SJCRH30 (cell line): ENCODE measurements around the gene GLIS2. TPM values are rescaled to one million over a fixed set of nuclear protein-coding genes. Genes with fewer than 3 reads are reported as not detected.

Experiments
- DNase-seq, 2 experiments: peaks; one replicate each; pipeline ENCODE4 v3.0.0-alpha.2; 2015 to 2020
- H3K27ac ChIP-seq: fragments of 250-450 bp; sonication (Bioruptor Pico); 2 replicates; pipeline ENCODE4 v1.5.1; 2020; ENCODE audit warnings: mild to moderate bottlenecking, moderate library complexity
- H3K27me3 ChIP-seq: fragments of 250-450 bp; sonication (Bioruptor Pico); 2 replicates; pipeline ENCODE4 v1.5.1; 2020; ENCODE audit warnings: mild to moderate bottlenecking, moderate library complexity
- H3K36me3 ChIP-seq: fragments of 250-450 bp; sonication (Bioruptor Pico); 2 replicates; pipeline ENCODE4 v1.5.1; 2020; ENCODE audit warnings: mild to moderate bottlenecking, moderate library complexity
- H3K4me1 ChIP-seq: fragments of 250-450 bp; sonication (Bioruptor Pico); 2 replicates; pipeline ENCODE4 v1.5.1; 2020; ENCODE audit warnings: mild to moderate bottlenecking, moderate library complexity
- H3K4me3 ChIP-seq: fragments of 250-450 bp; sonication (Bioruptor Pico); 2 replicates; pipeline ENCODE4 v1.5.1; 2020; ENCODE audit warnings: mild to moderate bottlenecking, moderate library complexity
- H3K9me3 ChIP-seq: fragments of 250-450 bp; sonication (Bioruptor Pico); replicated peaks from 2 replicates; pipeline ENCODE4 v1.5.1; 2020; ENCODE audit warnings: mild to moderate bottlenecking, moderate library complexity
- total RNA-seq: library from RNA; depleted of rRNA; stranded (reverse); fragments of >200 nt; shearing (Covaris generic); gene quantifications from 2 replicates; pipeline ENCODE4 v1.2.3, GENCODE V29; 2014; rRNA removed

GLIS2 gene
- 1.6 and 1.9 TPM in 2 replicates for total RNA-seq

- Histone ChIP-seq H3K27me3 (no peaks in the 10 kb centered on the region), H3K9me3 (no peaks in the 10 kb centered on the region), H3K4me3 (peak within 1 kb of the TSS; percentile 75), H3K36me3 (no peaks in the 10 kb centered on the region), H3K27ac (peak within 1 kb of the TSS; percentile 57), H3K4me1 (peaks cover 8% of the 10 kb centered on the region)
- DNase-seq, result peak; percentile 80 to 81
Measured at GRCh38 chr16:4315186-4316107, at the start of gene GLIS2. TSS of gene GLIS2 (plus strand) at chr16:4316067. CDS start at chr16:4332281, 16,214 bp downstream.

GRCh38 chr16:4266372-4266771 lies 49.5 kb upstream of the GLIS2 start:
- Histone ChIP-seq H3K27me3 (no peaks in the 10 kb centered on the region), H3K27ac (no peak overlapping the region), H3K4me3 (no peak overlapping the region), H3K36me3 (peaks cover 23% of the 10 kb centered on the region), H3K9me3 (no peaks in the 10 kb centered on the region), H3K4me1 (no peaks in the 10 kb centered on the region)
- DNase-seq, result peak; percentile 43 to 66

GRCh38 chr16:4270091-4270490 lies 45.8 kb upstream of the GLIS2 start:
- Histone ChIP-seq H3K4me1 (no peaks in the 10 kb centered on the region), H3K27me3 (no peaks in the 10 kb centered on the region), H3K27ac (no peak overlapping the region), H3K4me3 (no peak overlapping the region), H3K9me3 (no peaks in the 10 kb centered on the region), H3K36me3 (peaks cover 9% of the 10 kb centered on the region; the same call in 1 of the 2 replicates)
- DNase-seq, result no peak

GRCh38 chr16:4270595-4270994 lies 45.3 kb upstream of the GLIS2 start:
- Histone ChIP-seq H3K9me3 (no peaks in the 10 kb centered on the region), H3K4me3 (peak overlapping the region; percentile 100), H3K27ac (no peak overlapping the region)

GRCh38 chr16:4271176-4272113 lies 44.4 kb upstream of the GLIS2 start:
- peaks cover 5% of the 10 kb centered on the region; the same call in 1 of the 2 replicates for H3K36me3 ChIP-seq
- H3K4me3 ChIP-seq, result peak overlapping the region; percentile 100
- peak; percentile 91 to 95 for DNase-seq
- no peaks in the 10 kb centered on the region for H3K27me3 ChIP-seq
- no peaks in the 10 kb centered on the region for H3K9me3 ChIP-seq
- H3K27ac ChIP-seq, result peak overlapping the region; percentile 95
- no peaks in the 10 kb centered on the region for H3K4me1 ChIP-seq

More at GRCh38 chr16:4270595-4270994, 45.3 kb upstream of the GLIS2 start:
- DNase-seq, result no peak
- Histone ChIP-seq H3K27me3 (no peaks in the 10 kb centered on the region), H3K36me3 (peaks cover 9% of the 10 kb centered on the region; the same call in 1 of the 2 replicates), H3K4me1 (no peaks in the 10 kb centered on the region)

- no peaks in the 10 kb centered on the region for H3K4me1 ChIP-seq
- H3K36me3 ChIP-seq, result 0 out of 2 replicates have a peak, but pooled peaks cover 2% of the 10 kb centered on the region
- peak overlapping the region; percentile 100 for H3K4me3 ChIP-seq
- H3K27ac ChIP-seq, result peak overlapping the region; percentile 95
- DNase-seq, result peak; percentile 47 to 49
- no peaks in the 10 kb centered on the region for H3K27me3 ChIP-seq
- H3K9me3 ChIP-seq, result no peaks in the 10 kb centered on the region
Measured at GRCh38 chr16:4272114-4272956, 43.5 kb upstream of the GLIS2 start.

- DNase-seq, result peak; percentile 61 to 65
- Histone ChIP-seq H3K9me3 (no peaks in the 10 kb centered on the region), H3K4me3 (peak overlapping the region; percentile 100), H3K36me3 (0 out of 2 replicates have a peak, but pooled peaks cover 2% of the 10 kb centered on the region), H3K27ac (peak overlapping the region; percentile 53), H3K4me1 (no peaks in the 10 kb centered on the region), H3K27me3 (no peaks in the 10 kb centered on the region)
Measured at GRCh38 chr16:4273858-4274311, 42.0 kb upstream of the GLIS2 start.

GRCh38 chr16:4275861-4276260 lies 40.0 kb upstream of the GLIS2 start:
- H3K9me3 ChIP-seq, result peaks cover 2% of the 10 kb centered on the region; the same call in 1 of the 2 replicates
- DNase-seq, result no peak

GRCh38 chr16:4277987-4278513 lies 37.8 kb upstream of the GLIS2 start:
- H3K4me1 ChIP-seq, result no peaks in the 10 kb centered on the region
- no peaks in the 10 kb centered on the region for H3K36me3 ChIP-seq
- peaks cover 7% of the 10 kb centered on the region; the same call in 1 of the 2 replicates for H3K9me3 ChIP-seq
- H3K27me3 ChIP-seq, result no peaks in the 10 kb centered on the region
- no peak overlapping the region for H3K4me3 ChIP-seq
- DNase-seq, result no peak
- H3K27ac ChIP-seq, result no peak overlapping the region

More at GRCh38 chr16:4275861-4276260, 40.0 kb upstream of the GLIS2 start:
- Histone ChIP-seq H3K36me3 (no peaks in the 10 kb centered on the region), H3K4me3 (no peak overlapping the region), H3K4me1 (no peaks in the 10 kb centered on the region), H3K27ac (no peak overlapping the region), H3K27me3 (no peaks in the 10 kb centered on the region)

GRCh38 chr16:4280625-4281024 lies 35.2 kb upstream of the GLIS2 start:
- no peak overlapping the region for H3K4me3 ChIP-seq
- H3K4me1 ChIP-seq, result no peaks in the 10 kb centered on the region
- H3K9me3 ChIP-seq, result peaks cover 7% of the 10 kb centered on the region; the same call in 1 of the 2 replicates
- no peak for DNase-seq
- no peaks in the 10 kb centered on the region for H3K36me3 ChIP-seq
- H3K27me3 ChIP-seq, result no peaks in the 10 kb centered on the region
- no peak overlapping the region for H3K27ac ChIP-seq

GRCh38 chr16:4283441-4283840 lies 32.4 kb upstream of the GLIS2 start:
- Histone ChIP-seq H3K36me3 (no peaks in the 10 kb centered on the region), H3K9me3 (peaks cover 7% of the 10 kb centered on the region; the same call in 1 of the 2 replicates)

GRCh38 chr16:4283939-4284338 lies 31.9 kb upstream of the GLIS2 start:
- H3K27me3 ChIP-seq, result no peaks in the 10 kb centered on the region
- H3K4me1 ChIP-seq, result no peaks in the 10 kb centered on the region; the same call in 1 of the 2 replicates
- H3K27ac ChIP-seq, result no peak overlapping the region
- no peaks in the 10 kb centered on the region for H3K36me3 ChIP-seq
- H3K4me3 ChIP-seq, result no peak overlapping the region
- H3K9me3 ChIP-seq, result peaks cover 7% of the 10 kb centered on the region; the same call in 1 of the 2 replicates
- no peak for DNase-seq

More at GRCh38 chr16:4283441-4283840, 32.4 kb upstream of the GLIS2 start:
- H3K27ac ChIP-seq, result no peak overlapping the region
- no peak overlapping the region for H3K4me3 ChIP-seq
- no peaks in the 10 kb centered on the region; the same call in 1 of the 2 replicates for H3K4me1 ChIP-seq
- H3K27me3 ChIP-seq, result no peaks in the 10 kb centered on the region
- no peak for DNase-seq

- no peaks in the 10 kb centered on the region; the same call in 1 of the 2 replicates for H3K4me1 ChIP-seq
- no peak for DNase-seq
Measured at GRCh38 chr16:4285167-4285566, 30.7 kb upstream of the GLIS2 start.

More at GRCh38 chr16:4285167-4285566, 30.7 kb upstream of the GLIS2 start:
- no peaks in the 10 kb centered on the region for H3K27me3 ChIP-seq
- H3K27ac ChIP-seq, result no peak overlapping the region
- H3K36me3 ChIP-seq, result no peaks in the 10 kb centered on the region
- no peak overlapping the region for H3K4me3 ChIP-seq
- H3K9me3 ChIP-seq, result peaks cover 7% of the 10 kb centered on the region; the same call in 1 of the 2 replicates
